Lower lobe of right lung (tissue), 2 donors: ENCODE results near the gene SEZ6L. TPM values are rescaled to one million over a fixed set of nuclear protein-coding genes. Genes with fewer than 3 reads are reported as not detected.

ENCODE experiments used
- ATAC-seq, 2 donors: fragments of 200-7000 bp; cut with Tn5 transposase; one replicate each; pipeline ENCODE4 v1.9.1; 2020 to 2022; ENCODE audit warnings: mild to moderate bottlenecking in 2 of 2, moderate library complexity in 2 of 2
- DNase-seq: peaks from one replicate; pipeline ENCODE4 v3.0.0-alpha.2; 2020
- H3K27ac ChIP-seq: fragments of 200-600 bp; one replicate; pipeline ENCODE4 v1.8.0; 2022
- H3K27me3 ChIP-seq: fragments of 200-600 bp; one replicate; pipeline ENCODE4 v1.8.0; 2022; ENCODE audit warnings: low read depth
- H3K36me3 ChIP-seq: fragments of 200-600 bp; one replicate; pipeline ENCODE4 v1.8.0; 2022; ENCODE audit warnings: mild to moderate bottlenecking
- H3K4me1 ChIP-seq: fragments of 200-600 bp; one replicate; pipeline ENCODE4 v1.8.0; 2022
- H3K4me3 ChIP-seq: fragments of 200-600 bp; one replicate; pipeline ENCODE4 v1.8.0; 2022; ENCODE audit warnings: mild to moderate bottlenecking
- H3K9me3 ChIP-seq: fragments of 200-600 bp; one replicate; pipeline ENCODE4 v1.8.0; 2022
- intact Hi-C: fragments of 100-400 bp; cut with DNase I; formaldehyde crosslinking; loops from one replicate; pipeline ENCODE4 v1.11.0; 2022
- total RNA-seq: library from RNA; stranded (reverse); fragmentation: NEBNext Ultra II Directional; extraction: Animal tissue kit (Norgen Biotek cat#: 25700); gene quantifications from one replicate; pipeline ENCODE4 v1.2.1, GENCODE V29; 2021
- TF ChIP-seq, protein P1 (sequence below): fragments of 200-600 bp; IDR thresholded peaks from one replicate; pipeline ENCODE4 v1.8.0; 2022; ENCODE audit warnings: antibody characterized with exemption, mild to moderate bottlenecking
- donor health status: DM: no; HTN: yes; CAD: no; lungs with severe emphysema.

The SEZ6L gene
- total RNA-seq, 1 donor from 2014 or later = 0.24 TPM

DNA sequence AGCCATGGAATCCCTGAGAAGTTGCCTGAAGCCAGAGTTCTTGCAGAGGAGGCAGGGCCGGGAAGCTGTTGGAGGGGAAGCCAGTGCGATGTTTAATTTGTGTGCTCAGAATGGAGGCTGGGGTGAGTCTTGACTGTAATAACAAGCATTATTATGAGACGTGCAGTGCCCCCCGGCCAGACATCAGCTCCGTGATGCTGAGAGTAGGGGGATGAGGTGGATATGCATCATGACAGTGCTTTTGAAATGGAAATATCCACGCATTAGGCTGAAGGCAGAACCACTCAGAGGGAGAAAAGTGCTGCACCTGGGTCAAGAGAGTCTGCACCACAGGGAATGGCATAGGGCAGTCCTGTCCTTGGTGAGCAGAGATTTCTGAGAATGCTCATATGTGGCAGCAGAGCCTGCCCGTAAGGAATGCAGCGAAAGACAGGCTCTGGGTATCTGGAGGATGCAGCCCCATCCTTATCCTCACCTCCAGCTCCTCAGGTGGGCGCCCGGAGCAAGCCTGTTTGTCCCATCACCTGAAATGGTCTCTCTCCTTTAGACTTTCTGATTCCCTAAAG, 37.6 kb upstream of the SEZ6L start:
- ATAC-seq (no peak), DNase-seq (no peak)
- H3K27me3 ChIP-seq = peaks cover 29% of the 10 kb centered on the region
- TF ChIP-seq, protein P1, sequence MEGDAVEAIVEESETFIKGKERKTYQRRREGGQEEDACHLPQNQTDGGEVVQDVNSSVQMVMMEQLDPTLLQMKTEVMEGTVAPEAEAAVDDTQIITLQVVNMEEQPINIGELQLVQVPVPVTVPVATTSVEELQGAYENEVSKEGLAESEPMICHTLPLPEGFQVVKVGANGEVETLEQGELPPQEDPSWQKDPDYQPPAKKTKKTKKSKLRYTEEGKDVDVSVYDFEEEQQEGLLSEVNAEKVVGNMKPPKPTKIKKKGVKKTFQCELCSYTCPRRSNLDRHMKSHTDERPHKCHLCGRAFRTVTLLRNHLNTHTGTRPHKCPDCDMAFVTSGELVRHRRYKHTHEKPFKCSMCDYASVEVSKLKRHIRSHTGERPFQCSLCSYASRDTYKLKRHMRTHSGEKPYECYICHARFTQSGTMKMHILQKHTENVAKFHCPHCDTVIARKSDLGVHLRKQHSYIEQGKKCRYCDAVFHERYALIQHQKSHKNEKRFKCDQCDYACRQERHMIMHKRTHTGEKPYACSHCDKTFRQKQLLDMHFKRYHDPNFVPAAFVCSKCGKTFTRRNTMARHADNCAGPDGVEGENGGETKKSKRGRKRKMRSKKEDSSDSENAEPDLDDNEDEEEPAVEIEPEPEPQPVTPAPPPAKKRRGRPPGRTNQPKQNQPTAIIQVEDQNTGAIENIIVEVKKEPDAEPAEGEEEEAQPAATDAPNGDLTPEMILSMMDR = no peak
- no peaks in the 10 kb centered on the region for H3K36me3 ChIP-seq
- intact Hi-C loops = no loop called here
- no peak overlapping the region for H3K4me3 ChIP-seq
- H3K9me3 ChIP-seq = no peaks in the 10 kb centered on the region
- no peak overlapping the region for H3K27ac ChIP-seq
- no peaks in the 10 kb centered on the region for H3K4me1 ChIP-seq

DNA sequence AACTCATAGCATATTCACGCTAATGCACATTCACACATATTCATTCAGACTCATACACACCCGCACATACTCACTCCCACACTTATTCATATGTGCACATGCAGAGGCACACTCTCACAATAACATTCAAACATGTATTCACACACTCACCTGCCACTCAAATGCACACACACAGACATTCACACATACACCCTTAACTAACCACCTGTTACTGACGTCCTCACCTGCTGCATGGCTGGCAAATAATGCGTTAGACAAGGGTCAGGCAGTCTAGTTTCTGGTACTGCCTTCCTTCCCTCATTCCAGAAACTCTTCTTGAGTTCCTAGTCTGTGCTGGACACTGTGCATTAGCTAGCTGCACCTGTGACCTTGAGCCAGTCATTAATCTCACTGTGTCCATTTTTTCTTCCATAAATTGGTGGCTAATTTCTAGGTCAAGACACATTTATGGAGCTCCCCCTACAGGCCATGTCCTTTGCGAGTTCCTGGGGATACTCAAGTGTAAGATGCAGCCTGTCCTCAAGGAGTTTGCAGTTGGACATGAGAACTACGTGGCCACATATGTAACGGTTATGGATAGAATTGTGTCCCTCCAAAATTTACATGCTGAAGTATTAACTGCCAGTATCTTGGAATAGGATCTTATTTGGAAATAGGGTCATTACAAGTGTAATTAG, 34.5 kb upstream of the SEZ6L start:
- intact Hi-C loops = no loop called here
- TF ChIP-seq, protein P1 = no peak
- ATAC-seq = no peak

DNA sequence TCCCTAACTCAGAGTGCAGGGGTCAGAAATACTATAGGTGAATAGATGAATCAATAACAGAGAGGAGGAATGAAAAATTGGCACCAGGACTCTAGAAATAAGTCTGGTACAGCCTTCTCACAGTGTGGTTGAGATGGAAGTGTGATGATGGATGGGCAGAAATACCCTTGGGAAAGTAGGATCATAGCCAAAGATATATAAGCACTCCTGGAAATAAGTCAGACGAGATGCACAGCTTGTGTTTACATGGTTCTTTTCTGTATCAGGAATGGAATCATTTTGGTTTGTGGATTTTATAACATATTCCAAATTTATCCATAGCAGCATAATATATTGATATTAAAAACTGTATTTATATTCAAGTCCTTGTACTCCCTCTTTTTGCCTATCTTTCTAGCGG, 33.5 kb upstream of the SEZ6L start:
- DNase-seq (no peak), ATAC-seq (no peak)
- H3K9me3 ChIP-seq = no peaks in the 10 kb centered on the region
- no peak overlapping the region for H3K4me3 ChIP-seq
- intact Hi-C loops = no loop called here
- H3K36me3 ChIP-seq = no peaks in the 10 kb centered on the region
- H3K27ac ChIP-seq = no peak overlapping the region
- peaks cover 52% of the 10 kb centered on the region for H3K27me3 ChIP-seq
- TF ChIP-seq, protein P1 = no peak
- no peaks in the 10 kb centered on the region for H3K4me1 ChIP-seq

More for the DNA sequence above, 34.5 kb upstream of the SEZ6L start:
- no peak for DNase-seq
- H3K4me1 ChIP-seq = no peaks in the 10 kb centered on the region
- H3K9me3 ChIP-seq = no peaks in the 10 kb centered on the region
- H3K4me3 ChIP-seq = no peak overlapping the region
- no peaks in the 10 kb centered on the region for H3K36me3 ChIP-seq
- H3K27me3 ChIP-seq = peaks cover 52% of the 10 kb centered on the region
- H3K27ac ChIP-seq = no peak overlapping the region

DNA sequence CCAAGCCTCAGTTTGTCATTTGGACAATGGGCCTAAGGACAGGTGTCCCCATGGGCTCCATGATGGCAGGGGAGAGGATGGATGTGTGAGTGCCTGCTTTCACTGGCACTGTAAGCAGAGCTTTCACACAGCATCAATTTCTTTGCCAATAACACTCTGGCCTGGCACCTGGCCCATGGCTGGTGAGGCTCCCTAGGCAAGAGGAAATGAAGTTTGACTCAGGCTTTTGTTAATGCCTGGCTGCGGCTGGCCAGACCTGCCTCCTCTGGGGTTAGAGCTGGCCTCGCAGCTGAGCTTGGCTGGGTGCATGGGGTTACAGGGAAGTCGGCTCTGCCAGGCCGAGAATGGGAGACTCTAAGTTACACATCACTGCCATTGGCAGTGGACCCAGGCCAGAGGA, 30.0 kb upstream of the SEZ6L start:
- Histone ChIP-seq H3K9me3 (no peaks in the 10 kb centered on the region), H3K36me3 (no peaks in the 10 kb centered on the region), H3K27me3 (peaks cover 49% of the 10 kb centered on the region), H3K4me1 (no peaks in the 10 kb centered on the region), H3K4me3 (no peak overlapping the region), H3K27ac (no peak overlapping the region)
- no peak for DNase-seq
- TF ChIP-seq, protein P1 = no peak
- intact Hi-C loops = no loop called here
- no peak for ATAC-seq

DNA sequence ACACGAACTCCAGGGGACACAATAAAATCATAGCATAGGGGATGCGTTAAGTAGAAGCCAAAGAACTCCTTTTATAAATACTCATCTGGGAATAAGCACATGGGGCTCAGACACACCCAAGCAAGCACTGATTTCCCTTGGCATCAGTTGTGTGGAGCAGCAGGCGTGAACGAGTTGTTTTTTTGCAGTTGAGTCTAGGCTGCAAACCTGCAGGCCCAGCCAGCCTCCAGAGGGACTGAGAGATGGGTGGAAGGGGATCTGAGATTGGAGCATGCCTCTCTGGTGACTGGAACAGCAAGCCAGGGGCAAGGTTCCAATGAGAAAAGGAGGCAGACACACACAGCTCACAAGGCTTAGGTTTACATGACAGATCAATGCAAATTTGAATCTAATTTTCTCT, 27.4 kb upstream of the SEZ6L start:
- H3K36me3 ChIP-seq = no peaks in the 10 kb centered on the region
- peaks cover 30% of the 10 kb centered on the region for H3K27me3 ChIP-seq
- TF ChIP-seq, protein P1 = no peak
- no peak overlapping the region for H3K27ac ChIP-seq
- ATAC-seq (no peak), DNase-seq (no peak)
- H3K4me3 ChIP-seq = no peak overlapping the region
- H3K4me1 ChIP-seq = no peaks in the 10 kb centered on the region
- intact Hi-C loops = no loop called here
- H3K9me3 ChIP-seq = no peaks in the 10 kb centered on the region
